BLaER1 treated with 17β-estradiol and CSF1 and Interleukin-3, amounts not matched to agents 10 nM and 100 nM (cell line): ENCODE results near the gene CSF3R.

ENCODE experiments used
- H3K27ac ChIP-seq, 11 experiments: shearing (Covaris generic); formaldehyde crosslinking; 2 replicates each; pipeline ENCODE4 v1.8.1; 2022
- H3K27me3 ChIP-seq, 11 experiments: shearing (Covaris generic); formaldehyde crosslinking; 2 replicates each; pipeline ENCODE4 v1.8.1; 2022
- H3K36me3 ChIP-seq, 11 experiments: shearing (Covaris generic); formaldehyde crosslinking; 2 replicates each; pipeline ENCODE4 v1.8.1; 2022
- H3K4me1 ChIP-seq, 10 experiments: shearing (Covaris generic); formaldehyde crosslinking; 2 replicates each; pipeline ENCODE4 v1.8.1; 2022
- H3K4me2 ChIP-seq, 11 experiments: shearing (Covaris generic); formaldehyde crosslinking; 2 replicates each; pipeline ENCODE4 v1.8.1; 2022
- H3K4me3 ChIP-seq, 10 experiments: shearing (Covaris generic); formaldehyde crosslinking; 2 replicates each; pipeline ENCODE4 v1.8.1; 2022
- H3K9ac ChIP-seq, 11 experiments: shearing (Covaris generic); formaldehyde crosslinking; 2 replicates each; pipeline ENCODE4 v1.8.1; 2022
- H3K9me3 ChIP-seq, 11 experiments: shearing (Covaris generic); formaldehyde crosslinking; replicated peaks in 1 of 11; 2 replicates each; pipeline ENCODE4 v1.8.1; 2022
- H4K20me1 ChIP-seq, 11 experiments: shearing (Covaris generic); formaldehyde crosslinking; 2 replicates each; pipeline ENCODE4 v1.8.1; 2022
- Cebpa-rat ChIP-seq, 11 experiments: shearing (Covaris generic); IDR thresholded peaks; 2 replicates each; pipeline ENCODE4 v1.8.1; 2022

CSF3R gene

DNA sequence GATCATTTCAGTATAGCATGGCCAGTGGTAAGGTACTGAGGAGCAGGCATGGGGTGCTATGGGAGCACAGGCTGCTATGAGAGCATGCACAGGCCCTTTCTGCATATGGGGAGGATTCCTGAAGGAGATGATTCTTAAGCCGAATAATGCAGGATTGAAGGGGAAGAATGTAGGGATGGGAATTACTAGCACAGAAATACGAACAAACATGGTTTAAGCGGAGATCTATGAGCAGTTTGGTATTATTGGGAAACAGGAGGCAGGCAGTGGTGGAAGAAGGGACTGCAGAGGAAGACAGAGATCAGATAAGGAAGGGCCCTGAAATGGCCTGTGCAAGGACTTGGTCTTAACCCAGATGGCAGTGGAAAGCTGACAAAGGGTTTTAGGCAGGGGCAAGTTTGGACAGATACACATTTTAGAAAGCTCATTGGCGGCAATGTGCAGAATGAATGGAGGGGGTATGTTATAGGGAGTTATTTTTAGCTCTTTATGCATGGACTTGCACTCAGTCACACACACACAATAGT lies 34.1 kb downstream of the CSF3R start:
- Histone ChIP-seq H3K4me3 (no peak overlapping the region), H3K4me2 (peak overlapping the region in 2 of 11 experiments; percentile 86 to 93; a peak in 2 of 22 replicates)
- TF ChIP-seq Cebpa-rat (IDR thresholded peaks at IDR 0.05) = no peak

DNA sequence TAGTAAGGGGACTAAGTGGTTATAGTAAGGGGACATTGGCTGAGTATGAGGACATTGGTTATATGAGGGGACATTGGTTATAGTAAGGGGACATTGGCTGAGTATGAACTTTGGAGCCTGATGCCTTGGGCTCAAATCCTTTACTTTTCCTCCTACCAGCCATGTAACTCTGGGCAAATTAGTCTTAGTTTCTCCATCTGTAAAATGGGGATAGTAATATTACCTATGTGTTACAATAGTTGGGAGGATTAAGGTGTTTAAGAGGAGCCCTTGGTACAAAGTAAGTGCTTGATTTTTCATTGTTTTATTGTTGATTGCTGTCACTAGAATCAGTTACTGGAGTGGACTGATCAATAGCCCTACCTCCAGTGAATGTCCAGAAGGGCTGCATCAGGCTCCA lies 35.3 kb downstream of the CSF3R start:
- H3K4me3 ChIP-seq = no peak overlapping the region
- H4K20me1 ChIP-seq = no peaks in the 10 kb centered on the region
- H3K4me1 ChIP-seq = peaks cover 27 to 38% (median 31%) of the 10 kb centered on the region in 10 experiments
- no peak for TF ChIP-seq Cebpa-rat (IDR thresholded peaks at IDR 0.05)
- H3K27me3 ChIP-seq = no peaks in the 10 kb centered on the region
- H3K27ac ChIP-seq = peak overlapping the region in 6 of 11 experiments; percentile 13 to 45 (median 32); a peak in 4 of 22 replicates
- peak overlapping the region in 10 of 11 experiments; percentile 41 to 70 (median 61); a peak in 15 of 22 replicates for H3K4me2 ChIP-seq
- no peak overlapping the region; a peak in 1 of 22 replicates for H3K9ac ChIP-seq
- H3K36me3 ChIP-seq = no peaks in the 10 kb centered on the region
- no peaks in the 10 kb centered on the region for H3K9me3 ChIP-seq

More for the DNA sequence above, 34.1 kb downstream of the CSF3R start:
- Histone ChIP-seq H3K4me1 (peaks cover 27 to 38% (median 31%) of the 10 kb centered on the region in 10 experiments), H3K9me3 (no peaks in the 10 kb centered on the region), H3K27me3 (peaks cover 0 to 4% (median 0%) of the 10 kb centered on the region in 11 experiments; a peak in 4 of 22 replicates), H4K20me1 (no peaks in the 10 kb centered on the region), H3K36me3 (peaks cover 0 to 9% (median 0%) of the 10 kb centered on the region in 11 experiments; a peak in 5 of 22 replicates), H3K27ac (no peak overlapping the region), H3K9ac (no peak overlapping the region)

DNA sequence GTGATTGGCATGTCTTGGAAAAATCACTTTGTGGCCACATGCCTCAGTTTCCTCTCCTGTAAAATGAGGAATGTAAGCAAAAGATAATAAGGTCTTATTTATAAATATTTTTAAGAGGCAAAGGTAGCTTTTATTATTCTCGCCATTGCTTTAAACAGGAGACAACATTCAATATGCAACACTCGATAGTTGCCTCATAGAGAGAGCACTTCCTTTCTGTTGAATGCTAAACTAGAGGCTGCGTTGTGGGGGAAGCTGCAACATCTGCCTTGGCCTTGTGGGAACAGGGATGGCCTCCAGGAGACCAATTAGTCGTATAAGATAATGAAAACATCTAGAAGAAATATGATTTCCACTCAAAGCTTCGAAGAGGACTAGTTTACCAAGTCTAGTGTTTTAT lies 36.0 kb downstream of the CSF3R start:
- H3K36me3 ChIP-seq = no peaks in the 10 kb centered on the region
- peak overlapping the region in 10 of 11 experiments; percentile 1 to 53 (median 32); a peak in 15 of 22 replicates for H3K27ac ChIP-seq
- no peak for TF ChIP-seq Cebpa-rat (IDR thresholded peaks at IDR 0.05)
- peak overlapping the region; percentile 41 to 70 (median 60) for H3K4me2 ChIP-seq
- no peaks in the 10 kb centered on the region for H4K20me1 ChIP-seq
- no peak overlapping the region for H3K4me3 ChIP-seq
- peak overlapping the region in 8 of 11 experiments; percentile 5 to 48 (median 19); a peak in 7 of 22 replicates for H3K9ac ChIP-seq
- peaks cover 27 to 38% (median 31%) of the 10 kb centered on the region in 10 experiments for H3K4me1 ChIP-seq
- no peaks in the 10 kb centered on the region for H3K27me3 ChIP-seq
- no peaks in the 10 kb centered on the region for H3K9me3 ChIP-seq

DNA sequence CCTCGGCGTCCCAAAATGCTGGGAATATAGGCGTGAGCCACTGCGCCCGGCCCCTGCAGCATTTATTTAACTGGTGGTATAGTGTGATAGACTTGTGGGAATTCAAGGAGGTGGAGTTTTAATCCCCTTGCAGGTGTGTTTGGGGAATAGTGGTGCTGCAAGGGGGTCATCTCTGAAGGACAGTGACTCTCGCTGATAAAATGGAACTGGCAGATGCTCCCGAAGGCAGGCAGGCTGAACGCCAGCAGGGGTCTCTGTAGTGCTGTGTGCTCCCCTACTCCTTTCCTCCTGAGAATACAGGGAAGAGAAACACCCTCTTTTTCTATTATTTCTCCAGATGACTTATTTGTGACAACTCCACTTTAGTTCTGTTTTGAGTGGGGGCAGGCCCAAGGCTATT lies 36.4 kb downstream of the CSF3R start:
- no peaks in the 10 kb centered on the region for H3K36me3 ChIP-seq
- no peaks in the 10 kb centered on the region for H4K20me1 ChIP-seq
- no peaks in the 10 kb centered on the region for H3K9me3 ChIP-seq
- peak overlapping the region; percentile 41 to 70 (median 60) for H3K4me2 ChIP-seq
- peaks cover 26 to 36% (median 28%) of the 10 kb centered on the region in 10 experiments for H3K4me1 ChIP-seq
- peak overlapping the region in 7 of 11 experiments; percentile 5 to 48 (median 19); a peak in 4 of 22 replicates for H3K9ac ChIP-seq
- peak overlapping the region in 10 of 11 experiments; percentile 1 to 53 (median 32); a peak in 15 of 22 replicates for H3K27ac ChIP-seq
- no peaks in the 10 kb centered on the region for H3K27me3 ChIP-seq
- no peak for TF ChIP-seq Cebpa-rat (IDR thresholded peaks at IDR 0.05)
- no peak overlapping the region for H3K4me3 ChIP-seq

DNA sequence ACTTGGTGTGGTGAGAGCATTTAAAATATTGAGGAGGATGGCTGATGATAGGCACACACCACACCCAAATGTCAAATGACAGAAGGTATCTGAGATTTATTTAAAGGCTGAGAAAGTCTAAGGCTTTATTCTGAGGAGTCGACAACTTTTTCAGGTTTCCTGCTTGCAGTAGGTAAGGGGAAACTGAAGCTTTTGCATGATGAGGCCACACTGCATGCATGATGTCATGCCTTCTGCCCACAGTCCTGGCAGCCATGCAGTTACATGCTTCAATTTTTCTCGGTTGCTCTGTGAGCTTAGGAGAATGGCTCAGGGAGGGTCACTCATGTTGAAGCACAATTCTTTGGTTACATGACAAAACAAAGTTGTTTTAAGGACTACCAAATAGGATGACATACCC lies 39.4 kb downstream of the CSF3R start:
- H4K20me1 ChIP-seq = no peaks in the 10 kb centered on the region
- peaks cover 11 to 16% (median 14%) of the 10 kb centered on the region in 10 experiments for H3K4me1 ChIP-seq
- no peak overlapping the region for H3K4me3 ChIP-seq
- no peak for TF ChIP-seq Cebpa-rat (IDR thresholded peaks at IDR 0.05)
- H3K36me3 ChIP-seq = no peaks in the 10 kb centered on the region
- H3K27me3 ChIP-seq = no peaks in the 10 kb centered on the region
- H3K9me3 ChIP-seq = no peaks in the 10 kb centered on the region
- no peak overlapping the region for H3K27ac ChIP-seq
- no peak overlapping the region for H3K9ac ChIP-seq
- H3K4me2 ChIP-seq = no peak overlapping the region

DNA sequence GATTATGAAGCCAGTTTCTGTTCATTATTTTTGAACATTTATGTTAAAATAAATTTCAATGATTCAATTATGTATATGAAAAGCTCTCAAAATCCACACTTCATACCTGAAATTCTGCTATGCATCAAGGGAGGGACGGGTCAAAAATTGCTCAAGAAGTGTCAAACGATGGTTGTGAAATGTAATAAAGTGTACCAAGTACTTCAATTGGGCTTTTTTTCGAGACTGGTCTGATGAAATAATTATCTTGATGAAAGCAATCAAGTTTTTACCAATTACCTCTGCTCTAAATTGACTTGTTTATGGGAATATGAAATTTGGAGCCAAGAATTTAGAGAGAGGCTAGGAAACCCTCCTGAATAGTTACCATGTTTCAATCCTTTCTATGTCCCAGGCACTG lies 40.4 kb downstream of the CSF3R start:
- H3K36me3 ChIP-seq = no peaks in the 10 kb centered on the region
- no peak overlapping the region for H3K4me3 ChIP-seq
- H3K9ac ChIP-seq = no peak overlapping the region
- H3K9me3 ChIP-seq = no peaks in the 10 kb centered on the region
- H3K4me2 ChIP-seq = no peak overlapping the region
- no peaks in the 10 kb centered on the region for H4K20me1 ChIP-seq
- H3K4me1 ChIP-seq = peaks cover 10 to 13% (median 12%) of the 10 kb centered on the region in 10 experiments
- no peaks in the 10 kb centered on the region for H3K27me3 ChIP-seq
- H3K27ac ChIP-seq = no peak overlapping the region
- TF ChIP-seq Cebpa-rat (IDR thresholded peaks at IDR 0.05) = no peak

DNA sequence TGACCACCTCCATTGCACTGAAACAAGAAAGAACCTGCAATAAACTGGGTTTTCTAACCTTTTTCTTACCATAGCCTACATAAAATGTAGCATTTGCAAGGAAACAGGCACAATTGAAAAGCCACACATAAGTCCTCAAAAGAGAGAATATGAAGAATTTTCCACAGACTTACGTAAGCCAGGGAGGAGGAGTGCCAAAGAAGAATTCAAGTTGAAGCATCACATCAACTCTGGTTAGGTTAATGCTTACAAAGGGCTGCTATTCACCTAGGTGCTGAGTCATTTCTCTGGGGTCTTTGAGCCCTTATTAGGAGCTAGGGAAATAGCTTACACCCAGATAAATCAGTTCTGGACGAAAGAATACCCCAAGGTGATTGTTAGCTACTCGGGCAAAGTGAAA lies 42.1 kb downstream of the CSF3R start:
- Histone ChIP-seq H3K27ac (no peak overlapping the region), H3K9me3 (no peaks in the 10 kb centered on the region), H3K36me3 (no peaks in the 10 kb centered on the region), H3K4me1 (no peaks in the 10 kb centered on the region), H3K4me3 (no peak overlapping the region), H3K4me2 (no peak overlapping the region), H4K20me1 (no peaks in the 10 kb centered on the region), H3K9ac (no peak overlapping the region), H3K27me3 (no peaks in the 10 kb centered on the region)
- no peak for TF ChIP-seq Cebpa-rat (IDR thresholded peaks at IDR 0.05)

DNA sequence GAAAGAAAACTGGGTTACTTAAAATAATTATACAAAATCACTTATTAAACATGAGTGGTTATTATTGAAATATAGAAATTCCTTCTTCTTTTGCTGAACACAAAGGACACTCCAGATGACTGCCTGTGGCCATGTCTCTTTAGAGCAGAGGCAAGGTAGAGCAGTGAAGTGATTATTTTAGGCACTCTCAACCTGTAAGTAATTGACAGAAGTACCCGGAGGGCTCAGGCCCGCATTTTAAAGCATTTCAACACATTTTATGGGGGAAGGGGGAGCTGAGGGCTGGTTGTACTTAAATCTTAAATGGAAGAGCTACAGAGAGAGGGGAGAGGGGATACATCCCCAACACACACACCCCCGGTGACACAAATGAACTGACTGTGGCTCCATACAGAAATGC lies 42.7 kb downstream of the CSF3R start:
- no peak for TF ChIP-seq Cebpa-rat (IDR thresholded peaks at IDR 0.05)
- no peak overlapping the region for H3K4me2 ChIP-seq
- H3K27me3 ChIP-seq = no peaks in the 10 kb centered on the region
- no peaks in the 10 kb centered on the region for H3K4me1 ChIP-seq
- no peak overlapping the region for H3K9ac ChIP-seq
- H3K27ac ChIP-seq = no peak overlapping the region
- no peak overlapping the region for H3K4me3 ChIP-seq
- H4K20me1 ChIP-seq = no peaks in the 10 kb centered on the region
- no peaks in the 10 kb centered on the region for H3K36me3 ChIP-seq
- no peaks in the 10 kb centered on the region for H3K9me3 ChIP-seq

DNA sequence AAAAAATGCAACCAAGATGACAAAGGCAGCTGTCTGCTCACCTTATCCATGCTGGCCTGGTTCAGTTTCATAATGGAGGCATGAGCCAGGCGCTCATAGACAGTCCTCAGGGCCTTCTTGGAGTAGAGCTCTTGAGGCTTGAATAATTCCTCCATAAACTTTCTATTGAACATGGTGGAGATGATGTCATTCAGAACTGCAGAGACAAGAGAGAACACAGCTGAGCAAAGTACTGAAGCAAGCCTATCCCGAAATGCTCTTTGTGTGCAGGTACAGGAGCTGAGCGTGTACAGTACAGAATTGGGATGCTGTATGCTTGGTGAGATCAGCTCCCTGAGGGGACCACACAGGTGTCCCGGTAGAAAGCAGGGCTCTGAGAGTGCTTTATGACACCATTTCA lies 44.0 kb downstream of the CSF3R start:
- no peaks in the 10 kb centered on the region for H3K36me3 ChIP-seq
- no peak for TF ChIP-seq Cebpa-rat (IDR thresholded peaks at IDR 0.05)
- no peaks in the 10 kb centered on the region for H4K20me1 ChIP-seq
- H3K4me2 ChIP-seq = no peak overlapping the region
- no peak overlapping the region for H3K9ac ChIP-seq
- no peaks in the 10 kb centered on the region for H3K27me3 ChIP-seq
- no peak overlapping the region for H3K27ac ChIP-seq
- no peaks in the 10 kb centered on the region for H3K9me3 ChIP-seq
- no peak overlapping the region for H3K4me3 ChIP-seq
- no peaks in the 10 kb centered on the region for H3K4me1 ChIP-seq

DNA sequence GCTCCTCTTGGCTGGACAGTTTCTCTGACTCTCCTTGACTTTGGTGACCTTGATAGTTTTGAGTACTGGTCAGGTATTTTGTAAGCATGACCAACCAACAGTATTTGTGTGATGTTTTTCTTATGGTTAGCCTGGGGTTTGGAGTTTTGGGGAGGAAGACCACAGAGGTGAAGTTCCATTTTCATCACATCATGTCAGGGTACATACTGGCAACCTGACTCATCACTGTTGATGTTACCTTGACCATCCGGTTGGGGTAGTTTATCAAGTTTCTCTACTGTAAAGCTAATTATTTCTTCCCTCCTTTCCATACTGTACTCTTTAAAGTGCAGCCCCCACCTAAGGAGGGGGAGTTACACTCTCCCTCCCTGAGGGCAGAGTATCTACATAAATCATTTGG lies 45.9 kb downstream of the CSF3R start:
- H3K4me2 ChIP-seq = no peak overlapping the region
- no peak overlapping the region for H3K4me3 ChIP-seq

More for the DNA sequence above, 45.9 kb downstream of the CSF3R start:
- TF ChIP-seq Cebpa-rat (IDR thresholded peaks at IDR 0.05) = no peak
- Histone ChIP-seq H3K27ac (no peak overlapping the region), H4K20me1 (no peaks in the 10 kb centered on the region), H3K9ac (no peak overlapping the region), H3K27me3 (no peaks in the 10 kb centered on the region), H3K4me1 (no peaks in the 10 kb centered on the region), H3K36me3 (no peaks in the 10 kb centered on the region), H3K9me3 (no peaks in the 10 kb centered on the region)
